OCI-LY7 (cell line): ENCODE measurements around the gene HMG20B. TPM values are rescaled to one million over a fixed set of nuclear protein-coding genes. Genes with fewer than 3 reads are reported as not detected.

Experiments
- BruUV-seq: library from RNA; stranded (reverse); fragments of 400-500 nt; replicated peaks from 2 replicates; lab custom pipeline; 2021; lab: Mats Ljungman, UMichigan
- CTCF ChIA-PET: fragments of 300-600 bp; sonication (Branson Sonifier 250); formaldehyde crosslinking; loops from one replicate; lab custom pipeline; 2022; ENCODE audit warnings: antibody characterized with exemption; ENCODE audit not compliant: unreplicated experiment; lab: Charles Lee
- POLR2A ChIA-PET: fragments of 300-600 bp; sonication (Branson Sonifier 250); formaldehyde crosslinking; loops from one replicate; lab custom pipeline; 2022; ENCODE audit warnings: antibody characterized with exemption; lab: Charles Lee
- DNase-seq: peaks from one replicate; pipeline ENCODE4 v3.0.0-alpha.2; 2015; ENCODE audit warnings: low spot score
- H2AFZ ChIP-seq: fragments of 200-600 bp; sonication (generic), shearing (Covaris generic); 2 replicates; pipeline ENCODE4 v1.6.1; 2014; ENCODE audit warnings: mild to moderate bottlenecking, antibody characterized with exemption, low read length, moderate library complexity
- H3K27ac ChIP-seq: fragments of 200-600 bp; sonication (generic); 2 replicates; pipeline ENCODE4 v1.5.1; 2014; ENCODE audit warnings: mixed run types, low read depth, mild to moderate bottlenecking, moderate library complexity, low read length, inconsistent platforms; ENCODE audit not compliant: poor library complexity, severe bottlenecking
- H3K36me3 ChIP-seq: fragments of 200-600 bp; sonication (generic); 2 replicates; pipeline ENCODE4 v1.6.1; 2014; ENCODE audit warnings: mild to moderate bottlenecking, antibody characterized with exemption, low read length, moderate library complexity, mixed read lengths; ENCODE audit not compliant: insufficient read depth
- H3K4me1 ChIP-seq: fragments of 200-600 bp; sonication (generic); 2 replicates; pipeline ENCODE4 v1.5.1; 2014; ENCODE audit warnings: mild to moderate bottlenecking, low read length; ENCODE audit not compliant: insufficient read depth, poor library complexity, severe bottlenecking
- H3K4me2 ChIP-seq: fragments of 200-600 bp; sonication (generic); 2 replicates; pipeline ENCODE4 v1.6.1; 2014; ENCODE audit warnings: mild to moderate bottlenecking, low read length
- H3K4me3 ChIP-seq: fragments of 200-600 bp; sonication (generic); 2 replicates; pipeline ENCODE4 v1.5.1; 2014; ENCODE audit warnings: mild to moderate bottlenecking, low read depth, low read length; ENCODE audit not compliant: poor library complexity, severe bottlenecking
- H3K79me2 ChIP-seq: fragments of 200-600 bp; sonication (generic); 2 replicates; pipeline ENCODE4 v1.6.1; 2016; ENCODE audit warnings: low read depth, mild to moderate bottlenecking, low read length, moderate library complexity, mixed read lengths; ENCODE audit not compliant: insufficient read depth
- H3K9me2 ChIP-seq: fragments of 200-600 bp; sonication (generic); 2 replicates; pipeline ENCODE4 v1.6.1; 2016; ENCODE audit warnings: mild to moderate bottlenecking, low read length, mixed read lengths; ENCODE audit not compliant: insufficient read depth
- H3K9me3 ChIP-seq: fragments of 200-600 bp; sonication (generic); 2 replicates; pipeline ENCODE4 v1.6.1; 2014; ENCODE audit warnings: mild to moderate bottlenecking, mixed run types, low read length, mixed read lengths
- H4K20me1 ChIP-seq: fragments of 200-600 bp; sonication (generic); 2 replicates; pipeline ENCODE4 v1.6.1; 2014; ENCODE audit warnings: mild to moderate bottlenecking, antibody characterized with exemption, low read length, moderate library complexity, mixed read lengths; ENCODE audit not compliant: insufficient read depth
- CTCF ChIP-seq: fragments of 200-600 bp; sonication (generic); conservative IDR thresholded peaks from 2 replicates; pipeline ENCODE4 v1.5.1; 2014; ENCODE audit warnings: mild to moderate bottlenecking, antibody characterized with exemption, low read length, moderate library complexity, mixed read lengths
- EZH2phosphoT487 ChIP-seq: fragments of 200-600 bp; sonication (generic); IDR thresholded peaks from 2 replicates; pipeline ENCODE4 v1.6.1; 2018; ENCODE audit warnings: low read depth, borderline replicate concordance, mild to moderate bottlenecking, mixed run types, antibody characterized with exemption, low read length, moderate library complexity, mixed read lengths
- intact Hi-C: fragments of 100-400 bp; cut with micrococcal nuclease; formaldehyde crosslinking; loops from one replicate; pipeline ENCODE4 v1.10.0; 2022; ENCODE audit not compliant: unreplicated experiment
- total RNA-seq, 2 experiments: library from RNA; depleted of rRNA in 1 of 2; stranded (reverse); fragments of >200 nt in 1 of 2; shearing (Covaris generic) in 1 of 2; gene quantifications; 2 replicates each; pipeline ENCODE4 v1.2.3, GENCODE V29; 2014 to 2022

The HMG20B gene
- total RNA-seq, 2 experiments from 2014 or later, result 91.0 to 119 TPM

- ChIA-PET CTCF (no interaction called here), POLR2A (no interaction called here)
- Histone ChIP-seq H3K4me3 (no peak overlapping the region), H4K20me1 (no peaks in the 10 kb centered on the region), H3K27ac (no peak overlapping the region), H3K79me2 (no peaks in the 10 kb centered on the region), H3K4me2 (no peak overlapping the region), H3K4me1 (no peaks in the 10 kb centered on the region), H3K36me3 (no peaks in the 10 kb centered on the region), H2AFZ (no peak overlapping the region), H3K9me2 (no peaks in the 10 kb centered on the region), H3K9me3 (no peaks in the 10 kb centered on the region; the same call in 1 of the 2 replicates)
- BruUV-seq, result no TSS peak
- no peak for TF ChIP-seq CTCF
- TF ChIP-seq EZH2phosphoT487, result no peak
- intact Hi-C loops, result no loop called here
- no peak for DNase-seq
Measured at GRCh38 chr19:3595521-3596061, 22.8 kb downstream of the HMG20B start.

- Histone ChIP-seq H3K4me2 (no peak overlapping the region), H3K4me1 (peaks cover 3% of the 10 kb centered on the region), H3K4me3 (no peak overlapping the region), H4K20me1 (no peaks in the 10 kb centered on the region), H3K9me3 (no peaks in the 10 kb centered on the region), H3K79me2 (no peaks in the 10 kb centered on the region), H3K36me3 (no peaks in the 10 kb centered on the region), H3K9me2 (no peaks in the 10 kb centered on the region), H2AFZ (no peak overlapping the region), H3K27ac (no peak overlapping the region)
- TF ChIP-seq EZH2phosphoT487 (no peak), CTCF (no peak)
- intact Hi-C loops, result no loop called here
- DNase-seq, result no peak
- CTCF ChIA-PET, result no interaction called here
- BruUV-seq, result no TSS peak
- POLR2A ChIA-PET, result no interaction called here
Measured at GRCh38 chr19:3599776-3600187, 27.0 kb downstream of the HMG20B start.

- Histone ChIP-seq H3K27ac (no peak overlapping the region), H4K20me1 (no peaks in the 10 kb centered on the region), H3K9me2 (no peaks in the 10 kb centered on the region), H3K4me3 (no peak overlapping the region), H3K4me1 (peaks cover 11% of the 10 kb centered on the region), H2AFZ (no peak overlapping the region), H3K79me2 (no peaks in the 10 kb centered on the region), H3K4me2 (no peak overlapping the region), H3K9me3 (no peaks in the 10 kb centered on the region), H3K36me3 (no peaks in the 10 kb centered on the region)
- ChIA-PET CTCF (no interaction called here), POLR2A (no interaction called here)
- BruUV-seq, result no TSS peak
- DNase-seq, result no peak
- intact Hi-C loops, result no loop called here
- TF ChIP-seq CTCF (no peak), EZH2phosphoT487 (no peak)
Measured at GRCh38 chr19:3601021-3601420, 28.3 kb downstream of the HMG20B start.
